GM21390 (cell line): Measurements from ENCODE around the gene TMEM250.

Source experiments
- ATAC-seq: cut with Tn5 transposase; IDR thresholded peaks from one replicate; pipeline ENCODE4 v1.9.1; 2021; ENCODE audit not compliant: unreplicated experiment

TMEM250 gene

GRCh38 chr9:136147890-136148714 is 29.4 kb upstream of the TMEM250 start:
- ATAC-seq = no peak

GRCh38 chr9:136147038-136147889 is 28.6 kb upstream of the TMEM250 start:
- no peak for ATAC-seq

- no peak for ATAC-seq
Observed at GRCh38 chr9:136146126-136147037, 27.7 kb upstream of the TMEM250 start.

GRCh38 chr9:136145580-136145979 is 26.9 kb upstream of the TMEM250 start:
- ATAC-seq = no peak

GRCh38 chr9:136144450-136144849 is 25.8 kb upstream of the TMEM250 start:
- no peak for ATAC-seq

GRCh38 chr9:136143215-136144001 is 24.7 kb upstream of the TMEM250 start:
- no peak for ATAC-seq

- ATAC-seq = no peak
Observed at GRCh38 chr9:136142859-136143214, 24.2 kb upstream of the TMEM250 start.

- ATAC-seq = no peak
Observed at GRCh38 chr9:136142414-136142796, 23.7 kb upstream of the TMEM250 start.

- no peak for ATAC-seq
Observed at GRCh38 chr9:136141682-136142413, 23.2 kb upstream of the TMEM250 start.

GRCh38 chr9:136140966-136141365 is 22.3 kb upstream of the TMEM250 start:
- no peak for ATAC-seq

GRCh38 chr9:136140046-136140445 is 21.4 kb upstream of the TMEM250 start:
- no peak for ATAC-seq

GRCh38 chr9:136138566-136138965 is 19.9 kb upstream of the TMEM250 start:
- no peak for ATAC-seq

GRCh38 chr9:136137321-136138265 is 18.9 kb upstream of the TMEM250 start:
- ATAC-seq = no peak

- no peak for ATAC-seq
Observed at GRCh38 chr9:136136127-136136925, 17.7 kb upstream of the TMEM250 start.

- ATAC-seq = no peak
Observed at GRCh38 chr9:136135326-136136126, 16.9 kb upstream of the TMEM250 start.

- no peak for ATAC-seq
Observed at GRCh38 chr9:136133959-136134484, 15.3 kb upstream of the TMEM250 start.
